ENCODE measurements around the gene NOL4.

NOL4 gene

GRCh38 chr18:34207344-34207851 is 17.3 kb downstream of the NOL4 start:
- in situ Hi-C loops (cut with HindIII; ENCODE audit: low pct_ligation_motif_present, low pct_unique_long_range_greater_than_20kb, low sequenced_read_pairs): no loop called here
- DNase-seq: no peak

GRCh38 chr18:34203866-34204265 is 20.8 kb downstream of the NOL4 start:
- no peak for DNase-seq
- in situ Hi-C loops (cut with HindIII; ENCODE audit: low pct_ligation_motif_present, low pct_unique_long_range_greater_than_20kb, low sequenced_read_pairs): no loop called here

- no peak for DNase-seq
- in situ Hi-C loops (cut with HindIII; ENCODE audit: low pct_ligation_motif_present, low pct_unique_long_range_greater_than_20kb, low sequenced_read_pairs): no loop called here
Observed at GRCh38 chr18:34196256-34196655, 28.5 kb downstream of the NOL4 start.

- in situ Hi-C loops (cut with HindIII; ENCODE audit: low pct_ligation_motif_present, low pct_unique_long_range_greater_than_20kb, low sequenced_read_pairs): no loop called here
- no peak for DNase-seq
Observed at GRCh38 chr18:34194239-34194638, 30.5 kb downstream of the NOL4 start.

GRCh38 chr18:34189656-34190435 is 34.9 kb downstream of the NOL4 start:
- in situ Hi-C loops (cut with HindIII; ENCODE audit: low pct_ligation_motif_present, low pct_unique_long_range_greater_than_20kb, low sequenced_read_pairs): no loop called here
- DNase-seq: no peak
